ENCODE data around the gene SLC35C1. TPM values are rescaled to one million over a fixed set of nuclear protein-coding genes. Genes with fewer than 3 reads are reported as not detected.
"Not testable (repeated sequence)": the region's sequence is repeated elsewhere in the genome, so short reads cannot be mapped to it uniquely, and the experiment has no call there.

SLC35C1 gene
- total and polyA plus RNA-seq, 7 experiments from 2014 or later: 7.9 to 22.8 (median 13.9) TPM

GRCh38 chr11:45808427-45808826 lies 3.5 kb downstream of the SLC35C1 start:
- H3K4me1 ChIP-seq (ENCODE audit: control insufficient read depth in 2 of 2, insufficient read depth in 2 of 2, low read length in 2 of 2): peaks cover 27 to 29% of the 10 kb centered on the region in 2 donors
- ATAC-seq; H3K9me3 ChIP-seq (ENCODE audit: control insufficient read depth in 2 of 3, low read length in 3 of 3); H3K9me3 Mint-ChIP-seq; DNase-seq; H3K27me3 ChIP-seq (ENCODE audit: control insufficient read depth in 2 of 2, insufficient read depth in 2 of 2, low read length in 2 of 2); POLR2A ChIA-PET; H3K27me3 Mint-ChIP-seq; H3K4me3 ChIP-seq (ENCODE audit: low read length); H3K27ac ChIP-seq (ENCODE audit: low read depth, low read length): not testable (repeated sequence)
- peaks cover 36 to 54% (median 46%) of the 10 kb centered on the region in 7 donors for H3K4me1 Mint-ChIP-seq
- intact Hi-C loops (cut with micrococcal nuclease): loop anchor here in 1 of 2 donors (10.0 kb wide), 1 partner anchor 316 kb away; the partner anchor contains the start of gene PHF21A
- CTCF ChIA-PET: interaction anchor here (0.6 kb wide), 1 partner anchor 36 kb away, joined by 3 read pairs; no protein-coding TSS in a partner anchor
- peaks cover 0 to 18% (median 0%) of the 10 kb centered on the region in 5 donors for H3K36me3 Mint-ChIP-seq
- H3K4me3 Mint-ChIP-seq: peak overlapping the region in 1 of 10 donors; percentile 40
- peak overlapping the region in 1 of 9 donors; percentile 46 for H3K27ac Mint-ChIP-seq
- peaks cover 0 to 29% (median 0%) of the 10 kb centered on the region in 3 experiments for H3K36me3 ChIP-seq (ENCODE audit: control insufficient read depth in 2 of 3, insufficient read depth in 3 of 3, low read length in 3 of 3)

DNA sequence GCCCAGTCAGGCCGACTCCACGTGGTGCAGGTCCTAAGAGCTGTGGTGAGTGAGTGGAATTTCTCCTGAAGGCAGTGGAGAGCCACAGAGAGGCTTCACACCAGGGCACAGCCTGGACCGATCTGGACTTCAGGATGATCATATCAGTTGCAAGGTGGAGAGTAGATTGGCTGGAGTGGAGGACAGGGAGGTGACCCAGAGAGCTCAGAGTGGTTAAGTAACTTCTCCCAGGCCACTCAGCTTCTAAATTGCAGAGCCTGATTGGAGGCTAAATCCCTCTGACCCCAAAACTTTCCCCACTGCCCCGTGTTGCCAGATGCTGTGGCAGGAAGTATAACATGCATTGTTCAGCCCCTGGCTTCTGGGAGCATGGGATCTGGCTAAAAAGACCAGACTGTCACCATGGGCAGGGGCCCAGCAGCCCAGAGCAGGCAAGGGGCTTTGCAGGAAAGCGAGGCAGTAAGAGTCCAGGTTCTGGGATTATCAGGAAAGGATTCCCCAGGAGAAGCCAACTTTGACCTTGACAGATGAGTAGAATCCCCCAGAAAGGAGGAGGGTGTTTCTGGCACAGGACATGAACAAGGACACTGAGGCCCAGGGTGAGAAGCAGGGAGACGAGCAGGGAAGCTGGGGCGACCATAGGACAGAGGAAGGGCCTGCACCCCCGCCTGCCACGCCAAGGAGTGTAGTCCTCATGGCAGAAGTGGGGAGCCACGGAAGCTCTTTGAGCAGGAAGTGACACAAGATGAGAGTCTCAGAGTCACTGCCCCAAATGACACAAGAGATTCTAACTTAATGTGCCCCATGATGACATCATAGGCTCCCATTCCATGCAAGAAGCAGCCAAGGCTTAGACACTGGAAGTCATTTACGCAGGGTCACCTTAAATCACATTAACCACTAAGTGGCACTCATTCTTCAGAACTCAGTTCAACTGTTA lies 4.8 kb downstream of the SLC35C1 start:
- H3K27me3 Mint-ChIP-seq: no peaks in the 10 kb centered on the region
- DNase-seq (no peak), ATAC-seq (no peak)
- no peaks in the 10 kb centered on the region for H3K9me3 Mint-ChIP-seq
- Histone ChIP-seq H3K27ac (ENCODE audit: low read depth, low read length) (no peak overlapping the region), H3K36me3 (ENCODE audit: control insufficient read depth in 2 of 3, insufficient read depth in 3 of 3, low read length in 3 of 3) (peaks cover 0 to 23% (median 0%) of the 10 kb centered on the region in 3 experiments), H3K27me3 (ENCODE audit: control insufficient read depth in 2 of 2, insufficient read depth in 2 of 2, low read length in 2 of 2) (no peaks in the 10 kb centered on the region), H3K9me3 (ENCODE audit: control insufficient read depth in 2 of 3, low read length in 3 of 3) (no peaks in the 10 kb centered on the region), H3K4me1 (ENCODE audit: control insufficient read depth in 2 of 2, insufficient read depth in 2 of 2, low read length in 2 of 2) (peaks cover 27 to 29% of the 10 kb centered on the region in 2 donors), H3K4me3 (ENCODE audit: low read length) (no peak overlapping the region)
- intact Hi-C loops (cut with micrococcal nuclease): loop anchor here in 1 of 2 donors (10.0 kb wide), 1 partner anchor 315 kb away; the partner anchor contains the start of gene PHF21A
- peak overlapping the region in 2 of 10 donors; percentile 15 to 74 for H3K4me3 Mint-ChIP-seq
- H3K36me3 Mint-ChIP-seq: peaks cover 0 to 18% (median 0%) of the 10 kb centered on the region in 5 donors
- ChIA-PET CTCF (no interaction called here), POLR2A (interaction anchor here (0.5 kb wide), 1 partner anchor 30 kb away, joined by 4 read pairs; no protein-coding TSS in a partner anchor)
- H3K27ac Mint-ChIP-seq: peak overlapping the region in 8 of 9 donors; percentile 18 to 84 (median 46)
- H3K4me1 Mint-ChIP-seq: peaks cover 32 to 54% (median 43%) of the 10 kb centered on the region in 7 donors

DNA sequence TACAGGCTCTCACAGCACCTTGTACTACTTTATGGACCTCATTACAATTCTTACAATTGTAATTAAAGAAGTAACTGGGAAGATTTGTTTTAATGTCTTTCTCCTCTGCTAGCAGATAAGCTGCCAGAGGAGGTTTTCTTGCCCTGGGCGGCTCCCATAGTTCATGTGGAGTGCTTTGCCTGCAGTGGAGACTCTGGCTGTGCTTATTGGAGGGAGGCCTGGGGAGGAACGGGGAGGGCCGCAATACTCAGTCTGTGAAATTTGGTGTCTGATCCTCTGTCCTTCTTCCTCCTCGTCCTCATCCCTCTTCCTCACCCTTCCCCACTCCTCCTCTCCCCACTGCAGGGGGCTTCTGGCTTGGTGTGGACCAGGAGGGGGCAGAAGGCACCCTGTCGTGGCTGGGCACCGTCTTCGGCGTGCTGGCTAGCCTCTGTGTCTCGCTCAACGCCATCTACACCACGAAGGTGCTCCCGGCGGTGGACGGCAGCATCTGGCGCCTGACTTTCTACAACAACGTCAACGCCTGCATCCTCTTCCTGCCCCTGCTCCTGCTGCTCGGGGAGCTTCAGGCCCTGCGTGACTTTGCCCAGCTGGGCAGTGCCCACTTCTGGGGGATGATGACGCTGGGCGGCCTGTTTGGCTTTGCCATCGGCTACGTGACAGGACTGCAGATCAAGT lies 5.6 kb downstream of the SLC35C1 start:
- no peaks in the 10 kb centered on the region for H3K27me3 Mint-ChIP-seq
- H3K4me1 Mint-ChIP-seq: peaks cover 29 to 54% (median 43%) of the 10 kb centered on the region in 7 donors
- H3K4me3 Mint-ChIP-seq: no peak overlapping the region
- DNase-seq (no peak), ATAC-seq (no peak)
- ChIA-PET CTCF (no interaction called here), POLR2A (no interaction called here)
- H3K27ac ChIP-seq (ENCODE audit: low read depth, low read length): no peak overlapping the region
- H3K27me3 ChIP-seq (ENCODE audit: control insufficient read depth in 2 of 2, insufficient read depth in 2 of 2, low read length in 2 of 2): no peaks in the 10 kb centered on the region
- no peaks in the 10 kb centered on the region for H3K9me3 ChIP-seq (ENCODE audit: control insufficient read depth in 2 of 3, low read length in 3 of 3)
- peaks cover 0 to 23% (median 0%) of the 10 kb centered on the region in 3 experiments for H3K36me3 ChIP-seq (ENCODE audit: control insufficient read depth in 2 of 3, insufficient read depth in 3 of 3, low read length in 3 of 3)
- intact Hi-C loops (cut with micrococcal nuclease): no loop called here
- H3K4me3 ChIP-seq (ENCODE audit: low read length): no peak overlapping the region
- H3K9me3 Mint-ChIP-seq: no peaks in the 10 kb centered on the region
- peaks cover 23 to 26% of the 10 kb centered on the region in 2 donors for H3K4me1 ChIP-seq (ENCODE audit: control insufficient read depth in 2 of 2, insufficient read depth in 2 of 2, low read length in 2 of 2)
- H3K27ac Mint-ChIP-seq: peak overlapping the region in 4 of 9 donors; percentile 46 to 70 (median 62)
- H3K36me3 Mint-ChIP-seq: peaks cover 0 to 18% (median 0%) of the 10 kb centered on the region in 5 donors

DNA sequence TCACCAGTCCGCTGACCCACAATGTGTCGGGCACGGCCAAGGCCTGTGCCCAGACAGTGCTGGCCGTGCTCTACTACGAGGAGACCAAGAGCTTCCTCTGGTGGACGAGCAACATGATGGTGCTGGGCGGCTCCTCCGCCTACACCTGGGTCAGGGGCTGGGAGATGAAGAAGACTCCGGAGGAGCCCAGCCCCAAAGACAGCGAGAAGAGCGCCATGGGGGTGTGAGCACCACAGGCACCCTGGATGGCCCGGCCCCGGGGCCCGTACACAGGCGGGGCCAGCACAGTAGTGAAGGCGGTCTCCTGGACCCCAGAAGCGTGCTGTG lies 6.1 kb downstream of the SLC35C1 start:
- Mint-ChIP-seq H3K36me3 (peaks cover 0 to 18% (median 0%) of the 10 kb centered on the region in 5 donors), H3K4me1 (peaks cover 25 to 49% (median 41%) of the 10 kb centered on the region in 7 donors)
- CTCF ChIA-PET: no interaction called here

DNA sequence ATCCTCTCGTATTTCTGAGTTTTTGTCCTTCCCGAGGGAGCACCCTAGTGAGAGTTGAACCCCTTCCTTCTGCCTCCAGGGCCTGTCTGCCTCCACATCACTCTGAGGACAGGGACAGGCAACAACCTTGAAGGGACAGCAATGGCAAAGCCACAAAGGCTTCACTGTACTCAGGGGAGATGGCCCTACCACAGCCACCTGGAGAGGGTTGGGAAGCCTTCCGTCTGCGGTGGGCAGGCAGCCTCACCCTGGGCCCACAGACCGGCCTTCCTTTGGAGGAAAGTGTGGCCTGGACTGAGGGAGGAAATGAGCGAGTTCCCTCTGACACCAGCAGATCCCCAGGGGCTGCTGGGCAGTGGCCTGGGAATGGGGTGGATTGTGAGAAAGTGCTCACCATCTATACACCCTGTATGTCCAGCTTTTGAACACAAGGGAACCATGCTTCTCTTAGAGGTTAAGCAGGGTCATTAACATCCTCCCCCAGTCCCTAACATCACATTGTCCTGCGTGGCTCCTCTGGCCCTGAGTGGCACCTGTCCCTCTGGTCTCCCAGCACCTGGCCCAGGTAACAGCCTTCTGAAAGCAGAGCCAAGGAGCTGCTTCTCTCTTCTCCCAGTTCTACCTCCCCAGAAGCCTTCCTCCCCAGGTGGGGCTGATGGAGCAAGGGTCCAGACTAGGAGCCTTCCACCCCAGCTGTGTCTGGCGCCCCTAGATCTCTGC lies 6.8 kb downstream of the SLC35C1 start:
- intact Hi-C loops (cut with micrococcal nuclease): no loop called here
- Mint-ChIP-seq H3K4me1 (peaks cover 21 to 42% (median 34%) of the 10 kb centered on the region in 7 donors), H3K27me3 (no peaks in the 10 kb centered on the region), H3K36me3 (peaks cover 0 to 18% (median 0%) of the 10 kb centered on the region in 5 donors), H3K27ac (no peak overlapping the region), H3K4me3 (no peak overlapping the region), H3K9me3 (no peaks in the 10 kb centered on the region)
- H3K4me1 ChIP-seq (ENCODE audit: control insufficient read depth in 2 of 2, insufficient read depth in 2 of 2, low read length in 2 of 2): peaks cover 12 to 14% of the 10 kb centered on the region in 2 donors
- H3K9me3 ChIP-seq (ENCODE audit: control insufficient read depth in 2 of 3, low read length in 3 of 3): no peaks in the 10 kb centered on the region
- ChIA-PET POLR2A (no interaction called here), CTCF (no interaction called here)
- DNase-seq: no peak
- no peak overlapping the region for H3K4me3 ChIP-seq (ENCODE audit: low read length)
- no peak for ATAC-seq
- no peak overlapping the region for H3K27ac ChIP-seq (ENCODE audit: low read depth, low read length)
- no peaks in the 10 kb centered on the region for H3K27me3 ChIP-seq (ENCODE audit: control insufficient read depth in 2 of 2, insufficient read depth in 2 of 2, low read length in 2 of 2)
- peaks cover 0 to 23% (median 0%) of the 10 kb centered on the region in 3 experiments for H3K36me3 ChIP-seq (ENCODE audit: control insufficient read depth in 2 of 3, insufficient read depth in 3 of 3, low read length in 3 of 3)

More for the DNA sequence above, 6.1 kb downstream of the SLC35C1 start:
- ATAC-seq (no peak), DNase-seq (no peak)
- Mint-ChIP-seq H3K9me3 (no peaks in the 10 kb centered on the region), H3K27ac (peak overlapping the region in 1 of 9 donors; percentile 70), H3K4me3 (no peak overlapping the region), H3K27me3 (no peaks in the 10 kb centered on the region)
- H3K36me3 ChIP-seq (ENCODE audit: control insufficient read depth in 2 of 3, insufficient read depth in 3 of 3, low read length in 3 of 3): peaks cover 0 to 23% (median 0%) of the 10 kb centered on the region in 3 experiments
- no peak overlapping the region for H3K4me3 ChIP-seq (ENCODE audit: low read length)
- H3K27me3 ChIP-seq (ENCODE audit: control insufficient read depth in 2 of 2, insufficient read depth in 2 of 2, low read length in 2 of 2): no peaks in the 10 kb centered on the region
- no peak overlapping the region for H3K27ac ChIP-seq (ENCODE audit: low read depth, low read length)
- peaks cover 18 to 21% of the 10 kb centered on the region in 2 donors for H3K4me1 ChIP-seq (ENCODE audit: control insufficient read depth in 2 of 2, insufficient read depth in 2 of 2, low read length in 2 of 2)
- no peaks in the 10 kb centered on the region for H3K9me3 ChIP-seq (ENCODE audit: control insufficient read depth in 2 of 3, low read length in 3 of 3)
- intact Hi-C loops (cut with micrococcal nuclease): no loop called here
- POLR2A ChIA-PET: no interaction called here

Data from naive thymus-derived CD4-positive, alpha-beta T cell (primary cell).